Breast epithelium (tissue), 4 donors: ENCODE results near the gene CCDC127. TPM values are rescaled to one million over a fixed set of nuclear protein-coding genes. Genes with fewer than 3 reads are reported as not detected.

Experiments used
- DNase-seq, 2 donors: peaks; one replicate each; pipeline ENCODE4 v3.0.0-alpha.2; 2019; ENCODE audit warnings: low spot score in 2 of 2
- H3K27ac ChIP-seq, 2 donors: fragments of 200-600 bp; sonication (generic) in 1 of 2; one replicate each; pipeline ENCODE4 v1.5.1; 2016 to 2019; ENCODE audit warnings: mild to moderate bottlenecking in 1 of 2
- H3K27me3 ChIP-seq, 2 donors: fragments of 200-600 bp; sonication (generic) in 1 of 2; one replicate each; pipeline versions ENCODE4 v1.5.1 to v1.6.0; 2017 to 2019; ENCODE audit warnings: control low read depth in 1 of 2, mild to moderate bottlenecking in 1 of 2
- H3K36me3 ChIP-seq: fragments of 200-600 bp; one replicate; pipeline ENCODE4 v1.5.1; 2019
- H3K4me1 ChIP-seq, 2 donors: fragments of 200-600 bp; sonication (generic); one replicate each; pipeline ENCODE4 v1.5.1; 2016 to 2019; ENCODE audit warnings: control low read depth in 1 of 2
- H3K4me3 ChIP-seq, 3 donors: fragments of 200-600 bp; sonication (generic); 1 replicate in 2 of 3; 2 replicates in 1 of 3; pipeline ENCODE4 v1.5.1; 2016 to 2019; ENCODE audit warnings: mild to moderate bottlenecking in 3 of 3, moderate library complexity in 2 of 3
- H3K9me3 ChIP-seq, 2 donors: fragments of 200-600 bp; sonication (generic) in 1 of 2; one replicate each; pipeline ENCODE4 v1.5.1; 2016 to 2019; ENCODE audit warnings: control low read depth in 1 of 2
- POLR2A ChIP-seq: fragments of 450-650 bp; IDR thresholded peaks from one replicate; pipeline ENCODE4 v1.6.1; 2016; ENCODE audit warnings: antibody characterized with exemption, mild to moderate bottlenecking, moderate library complexity
- POLR2AphosphoS5 ChIP-seq, 3 donors: sonication (generic); formaldehyde crosslinking; IDR thresholded peaks; one replicate each; pipeline ENCODE4 v1.6.1; 2017; ENCODE audit warnings: antibody characterized with exemption in 3 of 3
- intact Hi-C: fragments of 100-400 bp; cut with DNase I; formaldehyde crosslinking; loops from one replicate; pipeline ENCODE4 v1.15.1; 2023; ENCODE audit warnings: low total_unique reads
- total RNA-seq, 3 donors: library from RNA; depleted of rRNA; stranded (reverse); fragments of >200 nt; gene quantifications; one replicate each; pipeline ENCODE4 v1.1.0, GENCODE V29; 2016
- TF ChIP-seq, protein P1 (sequence below), 3 donors: fragments of 450-650 bp; IDR thresholded peaks; one replicate each; pipeline ENCODE4 v1.5.1; 2016 to 2017; ENCODE audit warnings: antibody characterized with exemption in 3 of 3, mild to moderate bottlenecking in 3 of 3, moderate library complexity in 3 of 3

CCDC127 gene
- total RNA-seq, 3 donors from 2014 or later = 5.0 to 5.6 (median 5.3) TPM

DNA sequence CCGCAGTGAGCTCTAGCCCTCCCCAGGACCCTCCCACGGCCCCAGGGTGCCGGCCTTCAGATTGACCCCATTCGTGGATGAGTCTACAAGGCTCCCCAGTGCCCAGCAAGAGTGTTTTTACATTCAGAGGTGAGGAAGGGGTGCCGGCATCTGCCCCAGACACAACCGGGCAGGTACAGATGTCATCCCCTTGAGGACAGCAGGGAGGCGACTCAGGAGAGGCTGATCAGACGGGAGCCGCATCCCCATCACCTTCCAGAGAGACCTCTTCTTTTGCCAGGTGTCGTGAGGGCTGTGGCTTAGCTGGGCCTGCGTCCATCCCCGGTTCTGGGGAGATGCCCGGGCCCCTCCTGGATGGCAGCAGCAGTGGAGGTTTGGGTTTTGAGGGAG, 30.9 kb downstream of the CCDC127 start:
- no peaks in the 10 kb centered on the region for H3K9me3 ChIP-seq
- no peak overlapping the region for H3K27ac ChIP-seq
- H3K36me3 ChIP-seq = no peaks in the 10 kb centered on the region
- TF ChIP-seq POLR2A (no peak), POLR2AphosphoS5 (IDR thresholded peaks at IDR 0.05) (no peak)
- TF ChIP-seq, protein P1, sequence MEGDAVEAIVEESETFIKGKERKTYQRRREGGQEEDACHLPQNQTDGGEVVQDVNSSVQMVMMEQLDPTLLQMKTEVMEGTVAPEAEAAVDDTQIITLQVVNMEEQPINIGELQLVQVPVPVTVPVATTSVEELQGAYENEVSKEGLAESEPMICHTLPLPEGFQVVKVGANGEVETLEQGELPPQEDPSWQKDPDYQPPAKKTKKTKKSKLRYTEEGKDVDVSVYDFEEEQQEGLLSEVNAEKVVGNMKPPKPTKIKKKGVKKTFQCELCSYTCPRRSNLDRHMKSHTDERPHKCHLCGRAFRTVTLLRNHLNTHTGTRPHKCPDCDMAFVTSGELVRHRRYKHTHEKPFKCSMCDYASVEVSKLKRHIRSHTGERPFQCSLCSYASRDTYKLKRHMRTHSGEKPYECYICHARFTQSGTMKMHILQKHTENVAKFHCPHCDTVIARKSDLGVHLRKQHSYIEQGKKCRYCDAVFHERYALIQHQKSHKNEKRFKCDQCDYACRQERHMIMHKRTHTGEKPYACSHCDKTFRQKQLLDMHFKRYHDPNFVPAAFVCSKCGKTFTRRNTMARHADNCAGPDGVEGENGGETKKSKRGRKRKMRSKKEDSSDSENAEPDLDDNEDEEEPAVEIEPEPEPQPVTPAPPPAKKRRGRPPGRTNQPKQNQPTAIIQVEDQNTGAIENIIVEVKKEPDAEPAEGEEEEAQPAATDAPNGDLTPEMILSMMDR (IDR thresholded peaks at IDR 0.05) = no peak
- intact Hi-C loops = no loop called here
- no peak for DNase-seq
- no peaks in the 10 kb centered on the region for H3K27me3 ChIP-seq
- no peaks in the 10 kb centered on the region for H3K4me1 ChIP-seq
- no peak overlapping the region for H3K4me3 ChIP-seq

DNA sequence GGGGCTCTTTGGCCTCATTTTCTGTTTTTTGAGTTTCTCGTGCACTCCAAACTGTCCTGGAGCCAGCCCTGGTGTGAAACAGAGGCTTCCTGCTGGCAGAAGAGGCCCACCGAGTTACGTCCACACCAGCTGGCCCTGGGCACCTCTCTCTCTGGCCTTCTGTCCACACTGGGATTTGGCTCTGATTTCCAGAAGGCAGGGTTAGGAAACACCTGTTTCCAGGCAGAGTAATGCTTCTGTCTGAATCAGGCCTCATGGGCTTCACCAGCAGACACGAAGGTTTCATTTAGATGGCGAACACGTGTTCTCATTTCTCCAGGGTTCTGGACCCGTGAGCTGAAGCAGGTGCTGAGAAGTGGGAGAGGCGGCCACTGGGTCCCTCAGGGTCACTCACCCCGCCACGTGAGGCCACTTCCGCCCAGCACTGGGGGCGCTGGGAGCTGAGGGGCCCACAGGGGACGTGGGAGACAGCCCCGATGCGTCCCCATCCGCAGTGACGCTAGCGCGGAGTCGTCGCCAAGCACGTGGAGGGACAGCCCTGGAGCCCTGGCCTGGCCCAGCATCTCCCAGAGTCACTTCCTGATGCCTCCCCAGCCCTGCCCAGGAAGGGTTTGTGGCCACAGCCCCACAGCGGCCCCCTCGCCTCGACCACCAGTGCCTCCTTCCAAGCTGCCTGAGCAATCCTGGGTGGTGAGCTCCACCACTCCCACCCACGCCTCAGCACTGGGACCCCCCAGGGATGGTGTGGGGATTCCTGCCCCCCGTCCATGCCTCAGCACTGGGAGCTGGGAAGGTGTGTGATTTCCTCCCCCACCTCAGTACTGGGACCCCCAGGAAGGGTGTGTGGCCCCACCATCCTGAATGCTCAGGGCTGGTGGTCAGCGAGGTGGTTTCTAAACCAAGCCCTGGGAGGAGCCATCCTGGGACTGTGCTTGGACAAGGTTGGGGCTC, 31.6 kb downstream of the CCDC127 start:
- DNase-seq = no peak
- Histone ChIP-seq H3K27ac (no peak overlapping the region), H3K9me3 (no peaks in the 10 kb centered on the region), H3K27me3 (no peaks in the 10 kb centered on the region), H3K4me3 (no peak overlapping the region), H3K4me1 (no peaks in the 10 kb centered on the region), H3K36me3 (no peaks in the 10 kb centered on the region)
- intact Hi-C loops = no loop called here
- TF ChIP-seq POLR2A = no peak
- TF ChIP-seq, protein P1 (IDR thresholded peaks at IDR 0.05) = no peak

DNA sequence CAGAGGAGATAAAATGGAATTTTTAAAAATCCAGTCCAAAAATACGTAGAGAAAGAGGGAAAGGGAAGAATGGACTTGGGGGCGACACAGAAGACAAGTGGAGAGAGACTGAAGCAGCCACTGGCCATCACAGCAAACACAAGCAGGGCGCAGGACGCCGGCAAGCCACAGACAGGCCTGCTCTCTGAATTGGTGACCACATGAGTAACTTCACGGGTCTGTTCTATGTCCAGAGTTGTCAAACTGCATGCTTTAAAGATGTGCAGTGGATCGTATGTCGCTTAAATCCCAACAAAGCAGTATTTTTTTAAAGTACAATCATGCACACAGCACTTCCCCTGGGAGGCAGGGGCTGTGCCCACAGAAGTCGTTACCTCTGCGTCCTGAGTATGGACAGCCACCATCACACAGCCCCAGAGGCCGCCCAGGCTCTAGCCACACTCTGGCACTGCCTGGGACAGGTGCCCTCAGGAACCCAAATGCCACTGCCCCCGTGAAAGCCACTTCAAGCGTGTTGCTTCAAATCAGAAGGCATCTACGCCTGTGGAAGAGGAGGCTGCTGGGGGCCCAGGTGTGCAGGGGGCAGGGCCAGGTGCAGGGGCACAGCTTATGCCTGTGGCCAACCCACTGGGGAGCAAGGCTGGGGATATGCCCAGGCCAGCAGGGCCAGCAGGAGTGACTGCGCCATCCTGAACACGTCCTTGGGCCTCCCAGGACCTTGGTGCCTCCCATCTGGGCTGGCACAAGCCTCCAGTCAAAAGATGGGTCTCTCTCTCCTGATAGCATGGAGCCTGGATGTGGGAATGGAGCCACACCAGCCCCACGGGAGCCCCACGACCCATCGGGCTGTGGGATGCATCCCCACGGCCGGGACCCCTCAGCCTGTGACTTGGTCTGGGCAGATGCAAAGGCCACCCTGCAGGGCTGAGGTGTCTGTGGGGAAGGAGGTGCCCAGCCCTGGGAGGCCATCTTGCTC, 32.6 kb downstream of the CCDC127 start:
- intact Hi-C loops = no loop called here

DNA sequence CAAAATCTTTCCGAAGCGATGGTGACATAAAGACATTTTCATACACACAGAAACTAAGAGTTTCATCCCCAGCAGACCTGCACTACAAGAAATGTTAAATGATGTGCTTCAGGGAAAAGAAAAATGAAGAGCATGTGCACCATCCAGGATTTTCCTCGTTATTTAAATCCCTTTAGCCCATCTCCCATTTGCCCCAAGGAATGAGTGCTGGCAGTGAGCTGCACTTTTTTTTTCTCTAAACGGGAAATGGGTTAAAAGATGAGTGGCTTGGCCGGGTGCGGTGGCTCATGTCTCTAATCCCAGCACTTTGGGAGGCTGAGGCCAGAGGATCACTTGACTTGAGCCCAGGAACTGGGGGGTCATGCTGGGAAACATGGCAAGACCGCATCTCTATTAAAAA, 33.5 kb downstream of the CCDC127 start:
- intact Hi-C loops = no loop called here
- H3K9me3 ChIP-seq = no peaks in the 10 kb centered on the region
- H3K27me3 ChIP-seq = no peaks in the 10 kb centered on the region
- no peak overlapping the region for H3K27ac ChIP-seq
- TF ChIP-seq POLR2A (no peak), POLR2AphosphoS5 (IDR thresholded peaks at IDR 0.05) (no peak)
- TF ChIP-seq, protein P1 (IDR thresholded peaks at IDR 0.05) = no peak
- no peak for DNase-seq
- H3K4me3 ChIP-seq = no peak overlapping the region
- no peaks in the 10 kb centered on the region for H3K36me3 ChIP-seq
- no peaks in the 10 kb centered on the region for H3K4me1 ChIP-seq

More for the DNA sequence above, 32.6 kb downstream of the CCDC127 start:
- DNase-seq = no peak
- no peaks in the 10 kb centered on the region for H3K36me3 ChIP-seq
- no peak overlapping the region for H3K4me3 ChIP-seq
- H3K4me1 ChIP-seq = no peaks in the 10 kb centered on the region
- no peak for TF ChIP-seq POLR2A
- TF ChIP-seq POLR2AphosphoS5 (IDR thresholded peaks at IDR 0.05) = no peak
- TF ChIP-seq, protein P1 (IDR thresholded peaks at IDR 0.05) = no peak
- H3K27me3 ChIP-seq = no peaks in the 10 kb centered on the region
- no peak overlapping the region for H3K27ac ChIP-seq
- no peaks in the 10 kb centered on the region for H3K9me3 ChIP-seq
